ENCODE results near the gene CAMTA2.
"Not testable (repeated sequence)": the region's sequence is repeated elsewhere in the genome, so short reads cannot be mapped to it uniquely, and the experiment has no call there.

CAMTA2 gene

GRCh38 chr17:4986951-4987766, at the start of gene CAMTA2:
Gene CAMTA2 (minus strand): TSS chr17:4987675. CDS start chr17:4986222, 1,453 bp downstream.
- FAIRE-seq = no peak

GRCh38 chr17:5035315-5035714, 47.8 kb upstream of the CAMTA2 start, which contains the start of gene SLC52A1:
Gene SLC52A1 (minus strand): TSS chr17:5035426. CDS start chr17:5034606, 820 bp downstream.
- no peak for FAIRE-seq

GRCh38 chr17:5034651-5035050, 47.2 kb upstream of the CAMTA2 start:
- no peak for FAIRE-seq

- no peak for FAIRE-seq
Measured at GRCh38 chr17:5034063-5034462, 46.6 kb upstream of the CAMTA2 start.

- no peak for FAIRE-seq
Measured at GRCh38 chr17:5033352-5034015, 46.0 kb upstream of the CAMTA2 start.

- FAIRE-seq = no peak
Measured at GRCh38 chr17:5032865-5033264, 45.4 kb upstream of the CAMTA2 start.

DNA sequence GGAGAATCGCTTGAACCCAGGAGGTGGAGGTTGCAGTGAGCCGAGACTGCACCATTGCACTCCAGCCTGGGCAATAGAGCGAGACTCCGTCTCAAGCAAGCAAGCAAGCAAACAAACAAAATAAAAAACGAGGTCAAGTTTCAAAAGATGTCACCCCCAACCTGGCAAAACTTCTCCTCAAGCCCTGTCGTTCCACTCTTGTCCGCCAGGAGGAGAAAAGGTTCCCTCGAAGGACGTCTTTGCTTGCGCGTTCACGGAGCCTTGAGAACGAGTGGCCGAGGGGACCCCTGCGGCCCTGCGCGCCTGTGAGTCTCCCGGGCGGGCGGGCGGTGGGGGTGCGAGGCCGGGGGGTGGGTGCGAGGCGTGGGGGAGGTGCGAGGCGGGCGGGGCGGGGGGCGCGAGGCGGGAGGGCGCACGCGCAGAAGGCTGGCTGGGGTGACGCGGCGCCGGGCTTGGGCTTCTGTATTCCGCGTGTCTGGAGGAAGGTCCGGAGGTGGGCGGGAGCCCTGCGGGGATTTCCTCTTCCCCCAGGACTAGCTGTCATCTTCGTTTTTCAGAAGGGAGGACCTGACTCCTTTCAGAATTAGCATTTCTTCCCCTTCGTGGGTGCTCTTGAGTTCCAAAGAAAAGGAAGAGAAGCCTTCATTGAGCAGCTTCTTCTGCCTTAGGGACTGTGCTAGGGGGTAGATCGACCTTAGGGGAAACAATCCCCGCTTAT, 44.0 kb upstream of the CAMTA2 start:
- FAIRE-seq = no peak

- FAIRE-seq = not testable (repeated sequence)
Measured at GRCh38 chr17:5030168-5030567, 42.7 kb upstream of the CAMTA2 start.

GRCh38 chr17:5027916-5028315, 40.4 kb upstream of the CAMTA2 start:
- no peak for FAIRE-seq

DNA sequence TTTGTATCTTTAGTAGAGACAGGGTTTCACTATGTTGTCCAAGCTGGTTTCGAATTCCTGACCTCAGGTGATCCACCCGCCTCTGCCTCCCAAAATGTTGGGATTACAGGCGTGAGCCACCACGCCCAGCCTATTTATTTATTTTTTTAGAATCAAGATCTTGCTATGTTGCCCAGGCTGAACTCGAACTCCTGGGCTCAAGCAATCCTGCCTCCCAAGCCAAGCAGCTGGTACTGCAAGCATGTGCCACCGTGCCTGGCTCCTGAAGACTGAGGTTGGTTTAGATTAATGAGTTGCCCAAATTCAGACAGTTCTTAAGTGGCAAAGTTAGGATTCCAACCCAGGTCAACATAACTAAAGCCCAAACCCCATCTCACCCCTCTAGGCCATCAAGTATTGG, 39.8 kb upstream of the CAMTA2 start:
- no peak for FAIRE-seq

GRCh38 chr17:5024604-5025003, 37.1 kb upstream of the CAMTA2 start:
- FAIRE-seq = no peak

GRCh38 chr17:5023588-5024147, 36.2 kb upstream of the CAMTA2 start:
- FAIRE-seq = no peak

- no peak for FAIRE-seq
Measured at GRCh38 chr17:5022171-5022711, 34.8 kb upstream of the CAMTA2 start.

DNA sequence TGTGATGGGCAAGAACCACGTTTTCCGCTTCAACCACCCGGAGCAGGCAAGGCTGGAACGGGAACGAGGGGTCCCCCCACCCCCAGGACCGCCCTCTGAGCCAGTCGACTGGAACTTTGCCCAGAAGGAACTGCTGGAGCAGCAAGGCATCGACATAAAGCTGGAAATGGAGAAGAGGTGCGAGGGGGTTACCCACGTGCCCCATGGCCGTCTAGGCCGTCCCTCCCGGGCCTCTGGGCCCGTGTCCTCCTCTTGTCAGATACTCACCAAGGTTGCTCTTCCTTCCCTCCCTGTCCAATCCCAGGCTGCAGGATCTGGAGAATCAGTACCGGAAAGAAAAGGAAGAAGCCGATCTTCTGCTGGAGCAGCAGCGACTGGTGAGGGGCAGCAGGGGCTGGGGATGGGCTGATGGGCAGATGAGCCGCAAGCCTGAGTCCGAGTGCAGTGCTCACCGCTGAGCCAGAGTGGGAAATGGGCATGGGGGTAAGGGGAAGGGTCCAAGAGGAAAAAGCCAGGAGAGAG, 33.1 kb upstream of the CAMTA2 start:
- no peak for FAIRE-seq

- FAIRE-seq = no peak
Measured at GRCh38 chr17:5019475-5019956, 32.0 kb upstream of the CAMTA2 start.

GRCh38 chr17:5014357-5014756, 26.9 kb upstream of the CAMTA2 start:
- no peak for FAIRE-seq

- FAIRE-seq = no peak
Measured at GRCh38 chr17:5011928-5012327, 24.5 kb upstream of the CAMTA2 start.

- no peak for FAIRE-seq
Measured at GRCh38 chr17:5003214-5003867, 15.9 kb upstream of the CAMTA2 start.

GRCh38 chr17:5002121-5002788, 14.8 kb upstream of the CAMTA2 start:
- FAIRE-seq = no peak

DNA sequence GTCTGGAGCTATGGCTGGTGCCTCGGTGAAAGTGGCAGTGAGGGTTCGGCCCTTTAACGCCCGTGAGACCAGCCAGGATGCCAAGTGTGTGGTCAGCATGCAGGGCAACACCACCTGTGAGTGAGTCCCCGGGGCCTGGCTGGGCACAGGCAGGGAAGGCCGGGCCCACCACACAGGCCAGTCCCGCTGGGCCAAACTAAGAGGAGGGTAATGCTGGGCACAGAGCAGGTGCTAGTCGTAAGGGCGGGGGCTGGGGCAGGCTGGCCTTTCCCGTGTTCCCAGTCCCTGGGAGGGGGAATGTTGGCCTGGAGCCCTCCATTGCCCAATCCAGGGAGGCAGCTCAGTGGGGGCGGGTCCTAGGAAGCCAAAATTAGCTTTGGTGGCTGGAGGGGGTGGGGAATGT, 12.8 kb upstream of the CAMTA2 start:
- FAIRE-seq = no peak

GRCh38 chr17:4999430-5000093, 12.1 kb upstream of the CAMTA2 start:
- no peak for FAIRE-seq
